GM12878 (cell line): Measurements from ENCODE around the gene CDCP2. TPM values are rescaled to one million over a fixed set of nuclear protein-coding genes. Genes with fewer than 3 reads are reported as not detected.

ENCODE experiments used
- ATAC-seq: fragments of 200-7000 bp; cut with Tn5 transposase; 3 replicates; pipeline ENCODE4 v1.9.1; 2020; ENCODE audit warnings: mild to moderate bottlenecking, moderate library complexity
- BruUV-seq: library from RNA; stranded (reverse); fragments of 400-500 nt; replicated peaks from 2 replicates; lab custom pipeline; 2021; lab: Mats Ljungman, UMichigan
- CTCF ChIA-PET: fragments of 300-600 bp; sonication (Branson Sonifier 250); formaldehyde crosslinking; extraction: SDS; loops from one replicate; lab custom pipeline; 2021; ENCODE audit warnings: inconsistent platforms; lab: Yijun Ruan, JAX
- POLR2A ChIA-PET: fragments of 350-600 bp; formaldehyde crosslinking; extraction: SDS; loops from one replicate; lab custom pipeline; 2021; ENCODE audit warnings: inconsistent platforms; lab: Charles Lee
- RAD21 ChIA-PET: fragments of 300-600 bp; sonication (Branson Sonifier 250); formaldehyde crosslinking; loops from one replicate; lab custom pipeline; 2023; ENCODE audit warnings: antibody characterized with exemption; ENCODE audit not compliant: unreplicated experiment; lab: Charles Lee
- SMC1A ChIA-PET: fragments of 300-600 bp; sonication (Branson Sonifier 250); formaldehyde crosslinking; loops from one replicate; lab custom pipeline; 2023; ENCODE audit not compliant: unreplicated experiment, uncharacterized antibody; lab: Charles Lee
- DNase-seq: peaks from one replicate; pipeline ENCODE4 v3.0.0-alpha.2; 2011; ENCODE audit warnings: low read depth, low spot score
- FAIRE-seq: peaks from 3 replicates; lab custom pipeline; 2011; peaks lifted over from hg19 to GRCh38; lab: Jason Lieb, UNC
- H2AFZ ChIP-seq: 2 replicates; pipeline ENCODE4 v1.6.0; 2011; ENCODE audit warnings: low read depth, low read length, control low read depth; ENCODE audit not compliant: control insufficient read depth
- H3K27ac ChIP-seq: 2 replicates; pipeline ENCODE4 v1.5.1; 2011; ENCODE audit warnings: control low read depth; ENCODE audit not compliant: control insufficient read depth, insufficient read depth
- H3K27me3 ChIP-seq, 2 experiments: replicated peaks in 1 of 2; 2 replicates each; pipeline versions ENCODE4 v1.6.0 to v1.6.1; 2011; ENCODE audit warnings: low read length in 1 of 2; ENCODE audit not compliant: control insufficient read depth in 2 of 2, insufficient read depth in 2 of 2
- H3K36me3 ChIP-seq, 2 experiments: 2 replicates each; pipeline ENCODE4 v1.5.1; 2011; ENCODE audit warnings: low read length in 1 of 2; ENCODE audit not compliant: control insufficient read depth in 2 of 2, insufficient read depth in 2 of 2
- H3K4me1 ChIP-seq: 2 replicates; pipeline ENCODE4 v1.6.1; 2011; ENCODE audit warnings: mild to moderate bottlenecking, low read length, moderate library complexity, mixed read lengths; ENCODE audit not compliant: control insufficient read depth, insufficient read depth
- H3K4me2 ChIP-seq: 2 replicates; pipeline ENCODE4 v1.6.0; 2011; ENCODE audit warnings: control low read depth; ENCODE audit not compliant: control insufficient read depth, insufficient read depth
- H3K4me3 ChIP-seq: fragments of 200-600 bp; sonication (generic); 2 replicates; pipeline ENCODE4 v1.5.1; 2016
- H3K79me2 ChIP-seq: 2 replicates; pipeline ENCODE4 v1.6.0; 2011; ENCODE audit warnings: low read length; ENCODE audit not compliant: control insufficient read depth, insufficient read depth
- H3K9ac ChIP-seq: 2 replicates; pipeline ENCODE4 v1.8.0; 2011; ENCODE audit warnings: low read length, control low read depth, mixed read lengths; ENCODE audit not compliant: control insufficient read depth, insufficient read depth
- H3K9me3 ChIP-seq: replicated peaks from 3 replicates; pipeline ENCODE4 v1.5.1; 2011; ENCODE audit warnings: mild to moderate bottlenecking, low read length; ENCODE audit not compliant: control insufficient read depth, insufficient read depth
- H4K20me1 ChIP-seq: 2 replicates; pipeline ENCODE4 v1.6.0; 2011; ENCODE audit not compliant: control insufficient read depth, insufficient read depth
- CBX3 ChIP-seq: fragments of 200-600 bp; sonication (generic); IDR thresholded peaks from 2 replicates; pipeline ENCODE4 v1.6.1; 2016; ENCODE audit warnings: low read depth, borderline replicate concordance
- CHD1 ChIP-seq: IDR thresholded peaks from 2 replicates; pipeline ENCODE4 v1.6.1; 2012; ENCODE audit warnings: low read depth, low read length, improper control_type of control experiment
- JUNB ChIP-seq: IDR thresholded peaks from 2 replicates; pipeline ENCODE4 v1.6.1; 2016; ENCODE audit warnings: antibody characterized with exemption, mild to moderate bottlenecking
- MEF2B ChIP-seq: fragments of 450-650 bp; IDR thresholded peaks from 2 replicates; pipeline ENCODE4 v1.6.1; 2018; ENCODE audit warnings: mild to moderate bottlenecking, moderate library complexity; ENCODE audit not compliant: partially characterized antibody, poor library complexity, severe bottlenecking
- NBN ChIP-seq: fragments of 450-650 bp; IDR thresholded peaks from 2 replicates; pipeline ENCODE4 v1.6.1; 2016
- NR2C1 ChIP-seq: fragments of 450-650 bp; IDR thresholded peaks from 2 replicates; pipeline ENCODE4 v1.6.1; 2017; ENCODE audit warnings: antibody characterized with exemption, mild to moderate bottlenecking, moderate library complexity
- NR2C2 ChIP-seq: IDR thresholded peaks from 2 replicates; pipeline ENCODE4 v1.6.1; 2011; ENCODE audit warnings: borderline replicate concordance, low read depth; ENCODE audit not compliant: control insufficient read depth, insufficient read length
- SPI1 ChIP-seq: IDR thresholded peaks from 2 replicates; pipeline ENCODE4 v1.6.1; 2011; ENCODE audit warnings: low read depth, mild to moderate bottlenecking, low read length, moderate library complexity, borderline replicate concordance; ENCODE audit not compliant: insufficient read depth
- STAT3 ChIP-seq: IDR thresholded peaks from 2 replicates; pipeline ENCODE4 v1.6.1; 2011; ENCODE audit warnings: low read depth, low read length, improper control_type of control experiment
- SUPT20H ChIP-seq: IDR thresholded peaks from 2 replicates; pipeline ENCODE4 v1.6.1; 2011; ENCODE audit warnings: low read depth, mild to moderate bottlenecking, low read length, moderate library complexity, borderline replicate concordance; ENCODE audit not compliant: control insufficient read depth
- TAF1 ChIP-seq: IDR thresholded peaks from 2 replicates; pipeline ENCODE4 v1.6.1; 2011; ENCODE audit warnings: mild to moderate bottlenecking, low read depth, low read length, borderline replicate concordance
- YY1 ChIP-seq: IDR thresholded peaks from 2 replicates; pipeline ENCODE4 v1.6.1; 2011; ENCODE audit warnings: low read depth, mild to moderate bottlenecking, low read length
- ZNF622 ChIP-seq: fragments of 450-650 bp; IDR thresholded peaks from 2 replicates; pipeline ENCODE4 v1.6.1; 2017; ENCODE audit warnings: mild to moderate bottlenecking, inconsistent platforms
- ZSCAN29 ChIP-seq: fragments of 450-650 bp; IDR thresholded peaks from 2 replicates; pipeline ENCODE4 v1.6.1; 2017; ENCODE audit warnings: mild to moderate bottlenecking, moderate library complexity
- ZZZ3 ChIP-seq: IDR thresholded peaks from 2 replicates; pipeline ENCODE4 v1.6.1; 2011; ENCODE audit warnings: low read depth; ENCODE audit not compliant: control insufficient read depth, insufficient read length
- WGBS: methylation state at CpG from one replicate; pipeline ENCODE4 v1.1.6; 2016; ENCODE audit warnings: low lambda C conversion rate; ENCODE audit not compliant: insufficient replicate concordance, insufficient coverage; ENCODE audit errors: missing lambda C conversion rate; 5-methylcytosine and 5-hydroxymethylcytosine counted together
- in situ Hi-C: fragments of 300-500 bp; cut with MboI; formaldehyde crosslinking; loops from 9 replicates; pipeline ENCODE4 v1.14.3; 2018; ENCODE audit warnings: mixed read lengths
- intact Hi-C: fragments of 100-400 bp; cut with micrococcal nuclease; formaldehyde crosslinking; loops from one replicate; pipeline ENCODE4 v1.14.2; 2022; ENCODE audit not compliant: unreplicated experiment
- polyA plus RNA-seq, 11 experiments: library from polyadenylated mRNA; depleted of rRNA in 4 of 11; unstranded in 6 of 11; stranded (reverse) in 5 of 11; fragments of >200 nt; fragmentation: Nextera tagmentation in 4 of 11; fragmentation: Illumina TruSeq in 1 of 11; extraction: Ambion mirVana in 4 of 11; extraction: Trizol in 1 of 11; gene quantifications; 1 replicate in 1 of 11; 2 replicates in 10 of 11; pipeline versions ENCODE4 v1.2.1 to v1.2.3, GENCODE V29; 2011 to 2016; ENCODE audit warnings: inconsistent platforms in 2 of 11, missing spikeins in 2 of 11, low read depth in 1 of 11
- total RNA-seq, 4 experiments: library from RNA; depleted of rRNA in 3 of 4; stranded (reverse); fragments of >200 nt in 3 of 4; fragmentation: Illumina TruSeq in 1 of 4; extraction: Trizol in 1 of 4; gene quantifications; 2 replicates each; pipeline versions ENCODE4 v1.2.1 to v1.2.3, GENCODE V29; 2013 to 2021

The CDCP2 gene
- total and polyA plus RNA-seq, 10 of the 15 experiments (the other 5 are each of a cell fraction or from before 2014, with no cell fraction given): 0.06 TPM; not detected in 9

DNA sequence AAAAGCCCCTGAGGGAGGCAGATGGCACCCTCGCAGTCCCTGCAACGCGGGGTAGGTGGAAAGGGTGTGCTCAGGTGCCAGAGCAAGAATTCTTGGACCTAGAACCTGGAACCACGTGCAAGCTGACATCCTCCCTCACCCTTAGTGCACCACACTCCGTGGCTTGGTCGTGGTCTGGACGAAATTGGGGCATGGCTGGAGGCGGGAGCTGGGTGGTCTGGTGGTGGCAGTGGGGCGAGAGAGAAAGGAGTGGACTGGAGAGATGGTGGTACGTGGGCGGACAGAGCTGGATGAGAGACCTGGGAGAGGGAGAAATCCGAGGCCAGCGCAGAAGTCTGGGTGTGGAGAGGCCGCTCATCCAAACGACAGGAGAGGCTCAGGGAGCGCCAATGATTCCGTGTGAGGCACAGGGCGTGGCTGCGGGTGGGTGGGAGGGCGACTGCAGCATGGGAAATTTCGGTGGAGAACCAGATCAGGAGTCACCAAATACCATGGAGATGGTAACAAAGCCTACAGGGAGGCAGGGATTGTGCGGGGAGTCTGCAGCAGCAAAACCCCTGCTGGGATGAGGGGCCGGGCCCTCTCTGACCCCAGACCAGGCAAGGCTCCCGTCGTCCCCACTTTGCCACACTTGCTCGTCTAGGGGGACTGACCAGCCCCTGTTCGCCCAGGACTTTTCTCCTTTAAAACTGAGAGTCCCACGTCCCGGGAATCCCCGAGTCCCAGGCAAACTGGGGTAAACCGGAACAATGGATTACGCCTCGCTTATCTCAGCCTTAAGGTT, 31.9 kb downstream of the CDCP2 start:
- ChIA-PET SMC1A (interaction anchor here (0.6 kb wide), 1 partner anchor 524 kb away, joined by 3 read pairs; no protein-coding TSS in a partner anchor), POLR2A (no interaction called here), CTCF (interaction anchor here (0.5 to 2.3 kb wide), 4 partner anchors 286 to 873 kb away, joined by 3 to 13 read pairs (median 4); no protein-coding TSS in a partner anchor), RAD21 (interaction anchor here (1.0 to 1.4 kb wide), 2 partner anchors 368 to 452 kb away, joined by 3 to 9 read pairs; no protein-coding TSS in a partner anchor)
- 37% methylated on average over 23 of the region's 33 CpGs for WGBS
- Histone ChIP-seq H3K4me2 (no peak overlapping the region), H3K9ac (no peak overlapping the region), H3K27ac (no peak overlapping the region), H3K27me3 (no peaks in the 10 kb centered on the region; a peak in 1 of 4 replicates), H3K36me3 (no peaks in the 10 kb centered on the region), H3K4me3 (no peak overlapping the region), H2AFZ (no peak overlapping the region), H4K20me1 (no peaks in the 10 kb centered on the region; the same call in 1 of the 2 replicates), H3K79me2 (no peaks in the 10 kb centered on the region), H3K4me1 (no peaks in the 10 kb centered on the region), H3K9me3 (no peaks in the 10 kb centered on the region)
- TF ChIP-seq JUNB (no peak), CBX3 (no peak), YY1 (no peak), ZZZ3 (no peak), TAF1 (no peak), NR2C2 (no peak), SPI1 (no peak), CHD1 (no peak), NBN (no peak), MEF2B (no peak), SUPT20H (no peak), ZSCAN29 (no peak), ZNF622 (no peak), NR2C1 (no peak), STAT3 (no peak)
- FAIRE-seq (no peak), ATAC-seq (no peak), DNase-seq (no peak)
- intact Hi-C loops (loop anchor here (2.0 kb wide), 1 partner anchor 368 kb away; no protein-coding TSS in a partner anchor), in situ Hi-C loops (no loop called here)
- no TSS peak for BruUV-seq
